Measurements from ENCODE around the gene PRKN.

DNA sequence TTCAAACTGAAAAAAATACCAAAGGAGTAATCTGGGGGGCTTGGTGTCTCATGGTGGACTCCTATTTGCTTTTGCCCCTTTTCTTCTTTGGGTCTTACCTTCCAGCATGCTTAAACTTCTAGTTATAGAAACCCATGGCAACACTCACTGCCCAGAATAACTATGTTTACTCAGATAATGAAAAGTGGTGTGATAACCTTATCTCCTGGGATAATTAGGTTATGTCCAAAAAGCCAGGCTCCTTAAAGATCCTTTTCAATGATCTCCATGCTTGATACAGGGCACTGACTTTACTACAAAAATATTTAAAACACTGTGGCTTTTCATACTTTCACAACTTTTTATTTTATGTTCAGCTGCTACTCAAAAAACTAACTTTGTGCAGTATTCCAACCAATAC lies 245.6 kb downstream of the PRKN start:
- TF ChIP-seq EP300 (IDR thresholded peaks at IDR 0.05; ENCODE audit: low read depth) (no peak), POLR2A (IDR thresholded peaks at IDR 0.05) (no peak), POLR2AphosphoS5 (IDR thresholded peaks at IDR 0.05) (no peak)
- TF ChIP-seq, protein P1, sequence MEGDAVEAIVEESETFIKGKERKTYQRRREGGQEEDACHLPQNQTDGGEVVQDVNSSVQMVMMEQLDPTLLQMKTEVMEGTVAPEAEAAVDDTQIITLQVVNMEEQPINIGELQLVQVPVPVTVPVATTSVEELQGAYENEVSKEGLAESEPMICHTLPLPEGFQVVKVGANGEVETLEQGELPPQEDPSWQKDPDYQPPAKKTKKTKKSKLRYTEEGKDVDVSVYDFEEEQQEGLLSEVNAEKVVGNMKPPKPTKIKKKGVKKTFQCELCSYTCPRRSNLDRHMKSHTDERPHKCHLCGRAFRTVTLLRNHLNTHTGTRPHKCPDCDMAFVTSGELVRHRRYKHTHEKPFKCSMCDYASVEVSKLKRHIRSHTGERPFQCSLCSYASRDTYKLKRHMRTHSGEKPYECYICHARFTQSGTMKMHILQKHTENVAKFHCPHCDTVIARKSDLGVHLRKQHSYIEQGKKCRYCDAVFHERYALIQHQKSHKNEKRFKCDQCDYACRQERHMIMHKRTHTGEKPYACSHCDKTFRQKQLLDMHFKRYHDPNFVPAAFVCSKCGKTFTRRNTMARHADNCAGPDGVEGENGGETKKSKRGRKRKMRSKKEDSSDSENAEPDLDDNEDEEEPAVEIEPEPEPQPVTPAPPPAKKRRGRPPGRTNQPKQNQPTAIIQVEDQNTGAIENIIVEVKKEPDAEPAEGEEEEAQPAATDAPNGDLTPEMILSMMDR (IDR thresholded peaks at IDR 0.05), result no peak
